Epithelial cell of umbilical artery (primary cell): Measurements from ENCODE around the gene SOX30. TPM values are rescaled to one million over a fixed set of nuclear protein-coding genes. Genes with fewer than 3 reads are reported as not detected.

ENCODE experiments used
- total RNA-seq: library from RNA; depleted of rRNA; stranded (reverse); fragments of >200 nt; gene quantifications from 2 replicates; pipeline ENCODE4 v1.2.3, GENCODE V29; 2014

SOX30 gene
- not detected in 2 replicates for total RNA-seq

DNA sequence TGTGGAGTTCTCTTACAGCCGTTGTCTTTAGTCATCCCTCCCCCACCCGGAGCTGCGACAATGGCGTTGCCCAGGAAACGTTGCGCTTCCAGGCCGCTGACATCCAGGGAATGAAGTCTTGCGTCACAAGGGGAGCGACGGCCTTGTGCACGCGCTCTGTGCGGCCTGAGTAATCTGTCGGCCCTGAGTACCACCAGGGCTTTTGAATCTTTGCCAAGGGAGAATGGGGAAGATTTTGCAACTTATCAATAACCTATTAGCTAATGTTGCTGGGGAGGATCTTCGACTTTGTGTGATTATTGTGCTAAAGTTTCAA is at the start of gene SOX30:
SOX30 (minus strand) TSS at position 62 of the 316 bp plus-strand sequence. CDS start 360 bp downstream, outside the sequence.

DNA sequence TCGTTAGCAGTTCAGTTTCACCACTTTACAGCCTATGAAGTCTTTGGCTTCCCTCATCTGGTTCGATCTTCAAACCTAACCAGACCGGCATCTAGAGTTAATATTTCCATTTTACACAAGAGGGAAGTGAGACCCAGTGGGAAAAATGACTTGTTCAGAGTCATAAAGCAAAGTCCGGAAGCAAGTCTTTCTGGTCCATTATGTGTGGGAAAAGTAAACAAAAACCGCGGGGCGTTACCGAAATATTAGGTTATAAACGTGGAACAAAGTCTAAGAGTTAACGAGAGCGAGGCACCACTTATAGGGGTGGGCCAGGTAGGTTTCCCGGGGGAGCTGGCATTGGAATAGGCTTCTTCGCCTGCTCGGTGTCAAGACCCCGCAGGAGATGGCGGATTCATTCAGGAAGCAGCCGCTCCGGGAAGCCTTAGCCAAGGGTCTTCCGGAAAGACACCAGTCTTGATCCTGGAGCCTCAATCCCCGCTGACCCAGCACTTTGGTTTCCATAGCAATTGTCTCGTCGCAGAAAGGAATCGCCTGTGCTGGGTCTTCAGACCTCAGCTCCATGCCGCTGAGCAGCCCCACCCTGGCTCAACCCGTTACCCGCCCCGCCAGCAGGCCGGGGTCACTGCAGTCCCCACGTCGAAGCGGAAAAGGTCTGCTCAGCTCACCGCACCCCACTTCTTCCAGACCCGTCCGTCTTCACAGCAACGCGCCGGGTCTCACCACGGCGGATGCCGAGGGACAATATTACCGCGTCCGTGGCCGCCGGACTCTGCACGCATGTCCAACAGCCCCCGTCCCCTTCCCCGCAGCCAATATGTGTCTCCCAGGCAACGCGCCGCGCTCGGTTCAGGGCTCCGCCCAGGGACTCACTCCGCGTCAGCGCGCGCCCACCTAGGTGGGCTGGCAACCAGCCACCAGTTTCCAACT is 18.7 kb upstream of the SOX30 start, which contains the start of gene C5orf52:
C5orf52 (plus strand) TSS at position 872 of the 930 bp plus-strand sequence. CDS start 82 bp downstream, outside the sequence.

Other genes starting within 250 kb of the SOX30 start
- not detected in 2 replicates for gene NIPAL4, start 192.2 kb downstream of the SOX30 start, total RNA-seq
- 23.3 and 35.1 TPM in 2 replicates for gene ADAM19, start 76.7 kb downstream of the SOX30 start, total RNA-seq
- gene C5orf52, start 19.1 kb upstream of the SOX30 start, total RNA-seq: not detected in 2 replicates
- gene THG1L, start 79.0 kb upstream of the SOX30 start, total RNA-seq: 6.5 and 8.4 TPM in 2 replicates
- 9.4 and 10.2 TPM in 2 replicates for gene LSM11, start 91.3 kb upstream of the SOX30 start, total RNA-seq
- 90.3 and 122 TPM in 2 replicates for gene CLINT1, start 206.7 kb upstream of the SOX30 start, total RNA-seq